Fibroblast of pulmonary artery (primary cell): ENCODE data around the gene FOXA3.

Experiments
- DNase-seq: peaks from one replicate; pipeline ENCODE4 v3.0.0-alpha.2; 2010; ENCODE audit warnings: low read depth
- H3K4me3 ChIP-seq: replicated peaks from 2 replicates; pipeline ENCODE4 v1.5.1; 2011; ENCODE audit warnings: low read depth, mild to moderate bottlenecking, control low read depth, low read length, moderate library complexity
- TF ChIP-seq, protein P1 (sequence below): IDR thresholded peaks from 2 replicates; pipeline ENCODE4 v1.5.1; 2011; ENCODE audit warnings: mild to moderate bottlenecking, control low read depth, low read length, inconsistent platforms; ENCODE audit errors: missing control alignments

The FOXA3 gene

DNA sequence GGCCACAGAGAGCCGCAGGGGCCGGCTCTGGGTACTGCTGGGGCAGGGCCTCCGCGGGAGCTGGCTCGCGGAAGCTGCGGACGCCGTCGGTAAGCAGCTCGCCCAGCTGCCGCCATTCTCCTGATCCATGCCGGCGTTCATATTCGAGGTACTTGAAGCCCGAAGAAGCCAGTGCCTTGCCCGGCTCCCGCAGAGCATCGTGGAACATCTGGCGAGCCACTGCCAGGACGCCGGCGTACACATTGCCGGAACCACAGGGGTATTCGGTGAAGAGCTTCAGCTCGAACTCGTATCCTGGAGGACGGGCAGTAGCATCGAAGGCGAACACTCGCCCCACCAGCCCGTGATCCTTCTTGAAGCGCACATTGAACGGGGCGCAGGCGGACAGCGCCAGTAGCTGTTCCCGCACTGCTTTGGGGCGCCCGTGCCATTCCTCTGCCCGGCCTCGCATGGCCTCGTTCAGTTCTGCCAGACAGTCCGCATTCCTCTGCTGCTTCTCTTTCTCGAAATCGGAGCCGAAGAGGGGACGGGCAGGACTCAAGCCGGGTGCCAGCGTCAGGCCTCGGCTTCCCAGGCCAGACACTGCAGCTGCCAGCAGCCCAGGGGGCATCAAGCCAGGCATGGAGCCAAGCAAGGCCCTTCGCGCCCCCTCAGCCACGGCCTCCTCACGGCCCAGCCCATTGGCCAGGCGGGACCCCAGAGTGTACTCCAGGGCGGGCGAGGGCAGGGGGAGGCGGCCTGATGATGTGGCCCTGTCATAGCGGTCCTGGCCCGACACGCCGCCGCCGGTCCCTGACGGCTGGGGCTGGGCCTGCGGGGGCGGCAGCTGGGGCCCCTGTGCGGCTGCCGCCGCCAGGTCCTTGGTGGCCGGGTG is 20.8 kb downstream of the FOXA3 start:
- DNase-seq, result no peak
- H3K4me3 ChIP-seq, result peak overlapping the region; percentile 70
- TF ChIP-seq, protein P1, sequence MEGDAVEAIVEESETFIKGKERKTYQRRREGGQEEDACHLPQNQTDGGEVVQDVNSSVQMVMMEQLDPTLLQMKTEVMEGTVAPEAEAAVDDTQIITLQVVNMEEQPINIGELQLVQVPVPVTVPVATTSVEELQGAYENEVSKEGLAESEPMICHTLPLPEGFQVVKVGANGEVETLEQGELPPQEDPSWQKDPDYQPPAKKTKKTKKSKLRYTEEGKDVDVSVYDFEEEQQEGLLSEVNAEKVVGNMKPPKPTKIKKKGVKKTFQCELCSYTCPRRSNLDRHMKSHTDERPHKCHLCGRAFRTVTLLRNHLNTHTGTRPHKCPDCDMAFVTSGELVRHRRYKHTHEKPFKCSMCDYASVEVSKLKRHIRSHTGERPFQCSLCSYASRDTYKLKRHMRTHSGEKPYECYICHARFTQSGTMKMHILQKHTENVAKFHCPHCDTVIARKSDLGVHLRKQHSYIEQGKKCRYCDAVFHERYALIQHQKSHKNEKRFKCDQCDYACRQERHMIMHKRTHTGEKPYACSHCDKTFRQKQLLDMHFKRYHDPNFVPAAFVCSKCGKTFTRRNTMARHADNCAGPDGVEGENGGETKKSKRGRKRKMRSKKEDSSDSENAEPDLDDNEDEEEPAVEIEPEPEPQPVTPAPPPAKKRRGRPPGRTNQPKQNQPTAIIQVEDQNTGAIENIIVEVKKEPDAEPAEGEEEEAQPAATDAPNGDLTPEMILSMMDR, result no peak

DNA sequence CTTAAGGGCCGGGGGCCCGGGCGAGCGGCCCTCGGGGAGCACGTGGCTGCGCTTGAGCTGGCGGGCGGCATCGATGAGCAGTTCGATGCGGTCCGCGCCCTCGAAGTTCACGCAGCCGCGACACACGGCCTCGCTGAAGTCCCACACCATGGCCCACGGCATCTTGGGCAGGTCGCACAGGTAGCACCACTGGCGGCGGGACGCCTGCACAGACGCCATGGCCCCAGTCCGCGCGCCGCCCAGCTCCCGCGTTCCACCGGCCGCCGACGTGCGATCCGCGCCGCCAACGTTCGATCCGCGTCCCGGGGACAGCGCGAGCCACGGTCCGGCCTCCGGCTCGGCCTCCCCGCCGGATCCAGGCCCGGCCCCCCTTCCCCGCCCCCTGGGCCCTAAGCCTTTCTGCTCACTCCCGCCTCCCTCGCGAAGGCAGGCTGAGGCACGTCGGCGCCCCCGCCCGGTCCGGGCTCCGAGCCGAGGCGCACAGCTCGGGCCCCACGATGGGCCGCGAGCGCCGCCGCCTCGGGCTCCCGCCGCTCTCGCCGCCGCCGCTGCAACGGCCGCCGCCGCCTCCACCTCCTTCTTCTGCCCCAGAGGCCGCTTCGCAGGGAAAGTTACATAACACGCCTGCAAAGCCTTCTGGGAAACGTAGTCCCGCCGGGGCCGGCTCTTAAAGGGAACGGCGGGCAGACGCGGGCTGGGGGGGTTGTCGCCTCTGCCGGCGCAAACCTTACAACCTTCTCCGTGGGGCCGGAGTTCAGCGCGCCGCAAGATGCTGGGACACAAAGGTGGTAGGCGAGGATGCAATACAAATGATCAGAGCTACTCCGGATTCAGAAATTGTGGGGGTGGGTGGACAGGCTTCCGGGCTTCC is 21.7 kb downstream of the FOXA3 start, which contains the start of gene IRF2BP1:
IRF2BP1 (minus strand) TSS at position 586 of the 871 bp plus-strand sequence; CDS start at position 219, 367 bp downstream.
- H3K4me3 ChIP-seq, result peak within 1 kb of the TSS; percentile 70
- TF ChIP-seq, protein P1, result no peak
- peak; percentile 94 for DNase-seq

DNA sequence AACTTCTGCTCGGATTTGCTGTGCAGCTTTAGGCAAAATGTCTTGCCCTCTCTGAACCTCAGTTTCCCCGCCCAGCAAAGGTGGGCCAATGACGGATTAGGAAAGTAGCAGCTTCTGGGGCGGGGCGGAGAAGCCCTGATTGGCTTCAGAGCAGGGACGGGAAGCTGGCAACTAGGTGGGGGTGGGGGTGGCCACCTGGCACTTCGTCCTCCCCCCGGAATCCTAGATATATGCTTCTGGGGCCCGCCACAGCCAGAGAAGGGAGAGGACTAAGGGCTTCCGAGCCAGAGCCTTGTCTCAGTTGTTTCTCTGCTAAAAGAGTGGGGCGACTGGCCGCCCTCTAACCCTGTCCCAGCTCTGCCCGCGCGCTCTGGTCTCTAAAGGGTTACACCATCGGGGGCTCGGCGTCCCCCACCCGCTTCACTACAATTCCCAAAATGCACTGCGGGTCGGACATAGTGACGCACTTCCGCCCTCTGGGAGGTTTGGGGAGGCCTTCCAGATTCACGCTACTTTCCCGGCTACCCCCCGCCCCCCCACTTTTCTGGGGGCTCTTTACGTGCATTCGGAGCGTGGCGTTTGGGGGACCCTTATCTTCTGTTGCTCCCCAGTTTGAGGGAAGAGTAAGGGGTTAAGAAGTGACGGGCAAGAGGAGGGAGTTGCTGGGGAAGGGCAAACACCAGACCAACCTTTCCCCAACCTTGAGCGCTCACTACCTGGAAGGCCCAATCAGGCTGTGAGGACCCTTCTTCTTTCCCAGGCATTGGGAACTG is 22.5 kb downstream of the FOXA3 start:
- DNase-seq, result peak; percentile 95
- peak overlapping the region; percentile 70 for H3K4me3 ChIP-seq
- TF ChIP-seq, protein P1, result no peak

DNA sequence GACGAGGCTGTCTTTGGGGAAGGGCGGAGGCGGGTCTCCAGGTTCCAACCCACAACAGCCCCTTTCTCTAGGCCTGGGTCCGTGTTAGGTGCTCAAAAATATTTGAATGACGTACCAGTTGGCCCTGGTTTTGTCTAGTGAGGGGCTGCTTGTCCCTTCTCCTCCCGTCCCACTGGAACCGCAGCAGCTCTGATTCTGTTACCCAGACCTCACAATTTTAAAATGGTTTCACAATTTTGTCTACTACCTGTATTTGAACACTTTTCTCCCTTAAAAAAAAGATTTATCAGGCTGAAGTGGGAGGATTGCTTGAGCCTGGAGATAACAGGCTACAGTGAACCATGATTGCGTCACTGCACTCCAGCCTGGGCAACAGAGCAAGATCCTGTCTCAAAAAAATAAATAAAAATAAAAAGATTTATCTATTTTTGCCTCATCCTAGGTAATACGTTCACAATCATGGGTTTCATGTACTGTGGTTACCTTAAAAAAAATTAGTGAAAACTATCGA is 23.1 kb downstream of the FOXA3 start:
- peak; percentile 27 for DNase-seq
- H3K4me3 ChIP-seq, result peak overlapping the region; percentile 70
- TF ChIP-seq, protein P1, result no peak

DNA sequence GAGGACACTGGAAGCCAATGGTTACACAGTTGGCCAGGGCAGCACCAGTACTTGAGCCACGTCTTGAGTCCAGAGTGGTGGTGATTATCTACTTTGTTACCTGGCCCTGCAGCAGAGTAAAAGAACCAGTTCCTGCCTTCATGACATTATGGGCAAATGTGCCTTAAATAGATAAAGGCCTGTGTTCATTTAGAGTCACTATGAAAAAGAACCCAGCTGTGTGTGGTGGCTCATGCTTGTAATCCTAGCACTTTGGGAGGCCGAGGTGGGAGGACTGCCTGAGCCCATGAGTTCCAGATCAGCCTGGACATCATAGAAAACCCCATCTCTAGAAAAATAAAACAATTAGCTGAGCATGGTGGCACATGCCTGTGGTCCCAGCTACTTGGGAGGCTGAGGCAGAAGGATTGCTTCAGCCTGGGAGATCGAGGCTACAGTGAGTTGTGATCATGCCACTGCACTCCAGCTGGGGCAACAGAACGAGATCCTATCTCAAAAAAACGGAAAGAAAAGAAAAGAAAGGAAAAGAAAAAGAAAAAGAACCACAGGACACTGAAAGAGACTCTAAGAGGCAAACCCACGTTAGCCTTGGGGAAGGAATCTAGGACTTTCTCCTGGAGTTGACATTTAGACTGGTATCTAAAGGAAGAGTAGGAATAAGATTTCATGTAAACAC is 25.2 kb downstream of the FOXA3 start:
- H3K4me3 ChIP-seq, result no peak overlapping the region
- no peak for DNase-seq
- TF ChIP-seq, protein P1, result no peak

DNA sequence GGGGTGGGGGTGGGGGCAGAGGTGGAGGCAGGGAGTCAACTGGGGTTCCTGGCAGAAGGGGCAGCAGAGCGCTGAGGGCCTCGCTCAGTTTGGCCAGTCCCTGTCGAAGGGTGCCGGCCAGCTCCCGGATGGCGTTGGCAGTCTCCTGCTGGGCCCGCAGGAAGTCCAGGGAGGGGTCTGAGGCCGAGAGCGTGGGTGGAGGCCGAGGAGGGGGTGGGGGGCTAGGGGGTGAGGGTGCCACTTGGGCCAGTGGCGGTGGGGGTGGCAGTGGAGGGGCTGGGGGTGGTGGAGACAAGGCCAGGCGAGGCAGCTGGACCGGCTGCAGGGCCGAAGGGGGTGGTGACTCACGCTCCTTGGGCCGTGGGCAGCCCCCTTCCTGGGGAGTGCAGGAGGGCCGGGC is 26.8 kb downstream of the FOXA3 start:
- TF ChIP-seq, protein P1, result no peak
- no peak overlapping the region for H3K4me3 ChIP-seq
- no peak for DNase-seq
